HPDE6-E6E7 (cell line): ENCODE results near the gene ACTN4.
"Not testable (repeated sequence)": the region's sequence is repeated elsewhere in the genome, so short reads cannot be mapped to it uniquely, and the experiment has no call there.

Experiments used
- DNase-seq: peaks from one replicate; pipeline ENCODE4 v3.0.0; 2011; ENCODE audit warnings: missing footprints; ENCODE audit errors: extremely low spot score

ACTN4 gene

DNA sequence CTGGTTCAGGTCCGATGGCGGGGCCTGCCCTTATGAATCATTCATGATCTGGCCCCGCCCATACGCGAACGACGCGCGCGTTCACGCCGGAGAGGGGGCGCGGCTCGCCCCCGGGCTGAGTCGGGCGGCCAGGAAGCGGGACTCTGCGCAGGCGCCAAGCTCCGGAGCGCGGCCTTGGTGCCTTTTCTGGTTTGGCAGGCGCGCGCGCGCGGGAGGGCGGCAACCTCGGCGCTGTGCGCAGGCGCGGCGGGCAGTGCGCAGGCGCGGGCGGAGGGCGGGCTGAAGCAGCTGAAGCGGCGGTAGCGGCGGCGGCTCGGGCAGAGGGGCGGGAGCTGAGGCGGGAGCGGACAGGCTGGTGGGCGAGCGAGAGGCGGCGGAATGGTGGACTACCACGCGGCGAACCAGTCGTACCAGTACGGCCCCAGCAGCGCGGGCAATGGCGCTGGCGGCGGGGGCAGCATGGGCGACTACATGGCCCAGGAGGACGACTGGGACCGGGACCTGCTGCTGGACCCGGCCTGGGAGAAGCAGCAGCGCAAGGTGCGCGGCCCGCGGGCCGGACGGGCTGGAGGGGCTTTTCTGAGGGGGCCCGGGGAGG lies at the start of gene ACTN4:
Gene ACTN4, plus strand, starts transcription at position 282 of the 598 bp plus-strand sequence. Its CDS starts 97 bp downstream, at position 379.
- DNase-seq = peak; percentile 79

DNA sequence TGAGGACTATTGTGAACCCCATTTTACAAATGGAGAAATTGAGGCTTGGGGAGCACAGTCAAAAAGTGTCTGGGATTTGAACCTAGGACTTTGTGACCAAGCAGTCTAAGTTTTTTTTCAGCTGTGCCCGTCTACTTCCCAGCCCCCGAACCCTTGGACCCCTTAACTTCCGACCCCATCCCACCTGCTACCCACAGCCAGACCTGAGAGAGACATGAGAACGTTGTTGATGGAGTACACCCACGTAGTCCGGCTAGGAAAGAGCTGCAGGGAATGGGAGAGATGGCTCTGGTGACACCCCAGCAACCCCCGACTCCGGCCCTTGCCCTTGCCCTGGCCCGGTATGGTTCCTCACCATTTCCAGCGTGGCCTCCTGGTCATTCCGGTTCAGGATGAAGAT lies 47.7 kb upstream of the ACTN4 start:
- DNase-seq = no peak

DNA sequence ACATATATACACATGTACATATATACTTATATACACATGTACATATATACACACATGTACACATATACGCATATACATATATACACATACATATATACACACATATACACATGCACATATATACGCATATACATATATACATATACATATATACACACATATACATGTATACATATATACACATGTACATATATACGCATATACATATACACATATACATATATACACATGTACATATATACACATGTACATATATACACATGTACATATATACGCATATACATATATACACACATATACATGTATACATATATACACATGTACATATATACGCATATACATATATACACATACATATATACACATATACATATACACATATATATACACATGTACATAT lies 44.6 kb upstream of the ACTN4 start:
- DNase-seq = not testable (repeated sequence)

DNA sequence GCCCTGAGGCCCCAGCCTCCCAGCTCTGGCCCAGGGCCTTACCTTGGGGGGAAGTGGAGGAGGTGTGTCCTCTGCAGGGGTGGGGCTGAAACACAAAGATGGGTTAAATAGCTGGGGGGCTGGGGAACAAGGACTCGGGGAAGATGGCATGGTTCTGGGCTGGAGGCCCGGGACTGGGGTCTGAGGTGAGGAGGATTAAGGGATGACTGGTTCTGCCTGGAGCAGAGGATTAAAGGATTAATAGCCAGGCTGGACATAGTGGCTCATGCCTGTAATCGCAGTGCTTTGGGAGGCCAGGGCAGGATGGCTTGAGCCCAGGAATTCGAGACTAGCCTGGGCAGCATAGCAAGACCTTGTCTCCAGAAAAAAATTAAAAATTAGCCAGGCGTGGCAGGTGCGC lies 41.3 kb upstream of the ACTN4 start:
- no peak for DNase-seq

DNA sequence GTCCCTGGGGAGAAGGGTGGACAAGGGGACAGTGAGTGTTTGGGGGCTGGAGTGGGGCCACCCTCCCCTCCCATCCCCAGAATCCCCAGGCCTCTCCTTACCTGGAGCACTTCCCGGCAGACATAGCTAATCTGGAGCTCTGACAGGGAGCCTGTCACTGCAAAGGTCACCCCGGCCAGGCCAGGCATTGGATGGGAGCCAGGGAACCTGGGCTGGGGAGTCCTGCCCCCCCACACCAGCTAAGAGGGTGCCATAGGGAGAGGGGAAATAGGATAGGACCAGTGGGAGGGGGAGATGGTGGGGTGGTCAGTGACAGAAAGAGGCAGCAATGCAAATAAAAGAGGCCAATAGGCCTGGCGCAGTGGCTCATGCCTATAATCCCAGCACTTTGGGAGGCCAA lies 33.2 kb upstream of the ACTN4 start:
- no peak for DNase-seq

DNA sequence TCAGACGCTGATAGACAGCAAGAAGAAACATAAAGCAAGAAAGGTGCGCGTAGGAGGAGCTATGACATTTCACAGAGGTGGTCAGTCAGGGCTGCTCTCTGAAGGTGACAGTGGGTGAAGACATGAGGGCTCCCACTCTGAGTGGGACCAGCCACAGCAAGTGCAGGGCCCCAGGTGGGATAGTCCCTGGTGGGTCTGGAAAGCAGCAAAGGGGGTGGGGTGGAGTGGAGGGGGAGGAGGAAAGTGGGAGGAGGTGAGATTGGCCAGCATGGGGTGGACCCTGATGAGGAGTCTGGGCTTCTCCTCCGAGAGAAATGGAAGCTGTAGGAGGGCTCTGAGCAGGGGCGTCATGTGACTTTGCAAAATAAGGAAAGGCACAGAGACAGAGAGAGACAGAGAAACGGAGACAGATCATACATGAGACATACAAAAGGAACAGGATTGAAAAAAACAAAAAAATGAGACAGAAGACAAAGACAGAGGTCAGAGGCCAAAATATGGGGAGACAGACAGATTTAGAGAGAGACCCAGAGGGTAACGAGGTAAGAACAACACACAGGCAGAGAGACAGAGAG lies 32.4 kb upstream of the ACTN4 start:
- DNase-seq = no peak

DNA sequence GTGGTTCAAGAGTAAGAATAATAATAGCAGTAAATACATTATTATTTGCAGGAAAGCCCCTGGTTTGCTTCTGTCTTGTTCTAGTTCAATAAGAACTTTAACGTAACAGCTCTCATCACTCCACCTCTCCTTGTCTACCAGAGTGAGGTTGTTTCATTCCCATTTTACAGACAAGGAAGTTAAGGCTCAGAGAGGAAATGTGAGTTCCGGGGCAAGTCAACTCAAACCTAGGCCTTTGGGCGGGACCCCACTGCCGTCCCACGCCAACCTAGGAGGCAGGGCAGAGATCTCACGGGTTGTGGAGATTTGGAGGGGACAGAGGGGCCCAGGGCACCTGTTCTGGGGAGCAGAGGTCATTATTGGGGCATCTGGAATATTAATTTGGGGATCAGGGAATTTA lies 31.2 kb upstream of the ACTN4 start:
- no peak for DNase-seq

DNA sequence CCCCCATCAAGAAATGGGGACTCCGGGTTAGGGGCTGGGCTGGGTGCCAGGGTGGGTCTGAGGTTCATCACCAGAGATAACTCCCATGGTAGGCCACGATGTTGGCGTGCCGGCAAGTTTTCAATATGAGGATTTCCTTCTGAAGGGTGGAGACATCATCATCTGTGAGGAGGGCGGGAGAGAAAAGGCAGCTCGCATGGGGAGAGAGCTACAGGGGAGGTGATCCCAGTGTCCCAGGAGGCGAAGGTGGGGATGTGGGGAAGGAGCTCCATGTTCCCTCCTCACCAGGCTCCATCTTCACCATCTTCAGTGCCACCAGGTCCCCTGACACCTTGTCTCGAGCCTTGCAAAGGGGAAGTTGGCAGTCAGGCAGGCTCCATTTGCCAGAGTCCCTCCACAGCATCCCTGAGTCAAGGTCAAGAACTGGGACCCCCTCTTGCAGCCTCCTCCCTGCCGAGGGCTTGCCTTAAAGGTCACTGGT lies 30.1 kb upstream of the ACTN4 start:
- no peak for DNase-seq

DNA sequence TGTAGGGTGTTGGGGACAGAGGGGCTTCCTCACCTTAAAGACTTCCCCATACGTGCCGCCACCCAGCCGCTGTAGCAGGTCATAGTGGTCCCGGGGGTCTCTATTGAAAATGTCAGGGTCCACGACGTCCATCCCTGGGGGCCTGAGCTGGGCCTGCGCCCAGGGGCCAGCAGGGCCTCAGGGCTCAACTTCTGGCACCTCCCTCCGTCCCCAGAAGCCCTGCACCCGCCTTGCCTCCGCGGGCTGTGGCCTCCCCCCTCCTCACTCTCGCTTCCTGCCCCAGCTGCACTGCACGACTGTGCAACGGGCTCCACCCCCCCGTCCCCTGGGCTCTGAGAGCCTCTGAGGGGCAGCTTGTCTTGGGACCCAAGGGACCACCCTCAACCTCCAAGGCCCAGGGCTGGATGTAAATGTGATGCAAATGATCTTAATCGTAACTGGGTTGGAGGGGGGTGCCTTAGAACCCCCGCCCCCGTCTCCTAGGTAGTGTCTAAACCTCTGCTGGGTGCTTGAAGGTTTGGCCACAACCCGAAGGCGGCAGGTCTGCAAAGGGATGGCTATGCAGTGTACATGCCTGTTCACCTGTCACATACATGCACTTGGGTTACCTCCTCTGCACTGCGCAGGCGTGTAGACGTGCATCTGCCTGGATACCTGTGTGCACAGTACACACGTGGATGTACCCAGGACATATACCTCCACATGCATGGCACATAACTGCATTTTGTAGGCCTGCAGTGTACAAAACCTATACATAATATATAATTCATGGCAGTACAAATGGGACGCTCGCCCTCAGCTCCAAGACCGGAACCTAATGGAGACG lies 29.5 kb upstream of the ACTN4 start, which contains the start of gene MAP4K1:
Gene MAP4K1, minus strand, starts transcription at position 190 of the 826 bp plus-strand sequence. Its CDS starts 58 bp downstream, at position 132.
- DNase-seq = no peak

DNA sequence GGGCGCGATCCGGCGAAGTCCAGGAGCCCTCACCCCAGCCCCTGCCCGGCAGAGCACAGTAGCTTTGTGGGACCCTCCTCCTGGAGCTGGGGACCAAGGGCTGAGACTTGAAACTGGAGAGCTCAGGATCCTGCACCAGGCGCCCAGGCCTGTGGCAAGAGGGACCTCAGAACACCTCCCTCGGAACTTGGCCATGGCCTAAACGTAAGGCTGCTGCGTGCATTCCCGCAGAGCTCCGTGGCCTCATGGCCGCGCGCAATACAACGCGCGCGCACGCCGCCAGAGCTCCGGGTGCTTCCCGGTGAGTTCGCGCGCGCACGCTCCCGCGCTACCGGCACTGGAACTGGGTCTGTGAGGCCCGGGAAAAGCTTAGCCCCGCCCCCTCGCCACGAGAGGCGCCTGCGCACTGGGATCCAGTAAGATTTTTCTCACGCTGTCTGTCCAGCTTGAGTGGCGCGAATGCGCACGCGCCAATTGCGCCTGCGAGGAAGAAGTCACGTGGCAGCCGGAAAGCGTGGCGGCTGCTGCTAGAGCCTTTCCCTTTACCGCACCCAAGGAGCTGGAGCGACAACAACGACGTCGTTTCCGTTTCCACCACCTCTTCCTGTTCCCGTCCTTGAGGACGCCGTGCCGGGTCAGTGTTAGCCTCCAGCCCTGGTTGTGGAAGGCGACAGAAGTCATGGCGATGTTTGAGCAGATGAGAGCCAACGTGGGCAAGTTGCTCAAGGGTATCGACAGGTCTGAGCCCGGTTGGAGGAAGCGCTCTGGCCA lies 28.7 kb upstream of the ACTN4 start, which contains the start of gene EIF3K:
Gene EIF3K, plus strand, starts transcription at position 599 of the 771 bp plus-strand sequence. Its CDS starts 81 bp downstream, at position 680.
- DNase-seq = peak; percentile 99

DNA sequence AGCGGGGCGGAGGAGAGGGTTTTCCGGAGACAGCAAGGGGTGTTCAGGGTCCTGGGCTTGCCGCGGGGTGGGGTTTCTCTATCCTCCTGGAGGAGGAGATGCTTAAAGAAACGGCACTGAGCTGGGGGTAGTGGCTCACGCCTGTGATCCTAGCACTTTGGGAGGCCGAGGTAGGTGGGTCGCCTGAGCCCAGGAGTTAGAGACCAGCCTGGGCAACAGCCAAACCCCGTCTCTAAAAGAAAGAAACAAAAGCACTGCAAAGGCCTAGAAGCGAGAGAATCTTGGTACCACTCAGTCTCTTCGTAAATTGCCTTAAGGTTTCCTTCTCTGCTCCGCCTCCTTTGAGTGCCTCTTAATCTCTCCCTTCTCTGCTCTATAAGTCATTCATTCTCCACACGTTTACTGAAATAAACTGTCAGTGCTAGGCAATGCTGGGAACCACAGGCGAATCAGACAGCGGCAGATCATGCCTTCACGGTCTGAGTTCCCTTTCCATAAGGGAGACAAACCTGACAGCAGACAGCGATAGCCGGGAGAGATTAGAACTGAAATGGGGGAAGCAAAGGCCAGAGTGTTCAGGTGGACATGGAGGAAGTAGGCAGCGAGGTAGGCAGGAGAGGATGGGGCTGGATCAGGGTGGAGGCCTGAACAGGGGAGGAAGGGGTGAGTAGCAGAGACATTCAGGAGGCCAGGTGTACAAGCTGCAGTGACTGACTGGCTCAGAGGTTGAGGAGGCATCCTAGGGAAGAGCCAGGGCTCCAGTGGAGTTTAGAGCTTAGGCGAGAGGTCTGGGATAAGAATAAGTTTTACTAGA lies 27.9 kb upstream of the ACTN4 start:
- DNase-seq = no peak

DNA sequence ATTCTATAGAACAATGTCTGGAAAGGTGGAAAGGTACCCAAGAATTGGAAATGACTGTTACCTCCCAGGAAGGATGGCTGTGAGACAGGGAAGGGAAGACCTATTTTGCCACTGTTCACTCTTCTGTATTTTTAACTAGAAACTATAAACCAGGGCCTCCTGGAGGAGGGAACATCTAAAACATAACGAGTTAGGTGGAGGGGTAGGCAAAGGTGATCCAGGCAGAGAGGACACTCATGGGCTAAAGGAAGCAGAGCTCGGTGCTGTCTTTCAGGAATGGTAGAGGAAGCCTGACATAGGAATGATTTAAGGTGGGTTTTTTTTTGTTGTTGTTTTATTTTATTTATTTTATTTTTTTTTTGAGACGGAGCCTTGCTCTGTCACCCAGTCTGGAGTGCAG lies 22.6 kb upstream of the ACTN4 start:
- DNase-seq = no peak

DNA sequence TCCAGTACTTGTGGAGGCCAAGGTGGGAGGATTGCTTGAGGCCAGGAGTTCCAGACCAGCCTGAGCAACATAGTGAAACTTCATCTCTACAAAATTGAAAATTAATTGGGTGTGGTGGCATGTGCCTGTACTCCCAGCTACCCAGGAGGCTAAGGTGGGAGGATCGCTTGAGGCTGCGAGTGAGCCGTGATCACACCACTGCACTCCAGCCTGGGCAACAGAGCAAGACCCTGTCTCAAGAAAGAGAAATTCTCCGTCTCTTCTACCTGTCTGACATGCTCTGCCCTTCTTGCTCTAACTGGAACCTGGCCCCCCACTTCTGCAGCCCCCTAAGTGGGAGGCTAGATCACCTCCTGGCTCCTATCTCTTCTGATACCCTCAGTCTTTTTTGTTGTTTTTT lies 21.0 kb upstream of the ACTN4 start:
- DNase-seq = no peak

DNA sequence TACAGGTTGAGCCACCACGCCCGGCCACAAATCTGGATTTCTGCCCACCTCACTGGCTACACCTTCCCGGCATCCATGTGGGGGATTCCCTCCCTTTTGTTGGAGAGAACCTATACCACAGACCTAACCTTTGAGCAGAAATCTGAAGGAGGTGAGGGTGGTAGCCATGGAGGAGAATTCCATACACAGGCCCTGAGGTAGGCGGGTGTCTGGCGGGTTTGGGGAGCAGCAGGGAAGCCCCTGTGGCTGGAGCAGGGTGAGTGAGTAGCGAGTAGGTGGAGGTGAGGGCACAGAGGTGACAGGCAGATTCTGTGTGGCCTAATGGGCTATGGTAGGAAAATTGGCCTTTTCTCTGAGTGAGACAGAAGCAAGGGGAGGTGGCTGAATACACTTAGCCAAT lies 17.9 kb upstream of the ACTN4 start:
- DNase-seq = no peak

DNA sequence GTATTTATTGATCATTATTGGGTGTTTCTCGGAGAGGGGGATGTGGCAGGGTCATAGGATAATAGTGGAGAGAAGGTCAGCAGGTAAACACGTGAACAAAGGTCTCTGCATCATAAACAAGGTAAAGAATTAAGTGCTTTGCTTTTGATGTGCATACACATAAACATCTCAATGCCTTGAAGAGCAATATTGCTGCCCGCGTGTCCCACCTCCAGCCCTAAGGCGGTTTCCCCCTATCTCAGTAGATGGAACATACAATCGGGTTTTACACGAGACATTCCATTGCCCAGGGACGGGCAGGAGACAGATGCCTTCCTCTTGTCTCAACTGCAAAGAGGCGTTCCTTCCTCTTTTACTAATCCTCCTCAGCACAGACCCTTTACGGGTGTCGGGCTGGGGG lies 16.1 kb upstream of the ACTN4 start:
- DNase-seq = not testable (repeated sequence)

DNA sequence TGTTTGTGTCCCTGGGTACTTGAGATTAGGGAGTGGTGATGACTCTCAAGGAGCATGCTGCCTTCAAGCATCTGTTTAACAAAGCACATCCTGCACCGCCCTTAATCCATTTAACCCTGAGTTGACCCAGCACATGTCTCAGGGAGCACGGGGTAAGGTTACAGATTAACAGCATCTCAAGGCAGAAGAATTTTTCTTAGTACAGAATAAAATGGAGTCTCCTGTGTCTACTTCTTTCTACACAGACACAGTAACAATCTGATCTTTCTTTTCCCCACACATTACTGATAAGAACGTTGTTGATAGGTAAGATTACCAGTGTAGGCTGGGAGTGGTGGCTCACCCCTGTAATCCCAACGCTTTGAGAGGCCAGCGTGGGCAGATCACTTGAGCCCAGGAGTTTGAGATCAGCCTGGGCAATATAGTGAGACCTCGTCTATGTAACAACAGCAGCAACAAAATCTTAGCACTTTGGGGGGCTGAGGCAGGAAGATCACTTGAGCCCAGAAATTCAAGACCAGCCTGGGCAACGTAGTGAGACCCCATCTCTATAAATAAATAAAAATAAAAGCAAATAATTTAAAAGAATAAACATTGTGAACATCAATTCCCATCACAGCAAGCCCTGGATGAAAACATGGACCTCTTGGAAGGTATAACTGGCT lies 15.5 kb upstream of the ACTN4 start:
- DNase-seq = not testable (repeated sequence)

DNA sequence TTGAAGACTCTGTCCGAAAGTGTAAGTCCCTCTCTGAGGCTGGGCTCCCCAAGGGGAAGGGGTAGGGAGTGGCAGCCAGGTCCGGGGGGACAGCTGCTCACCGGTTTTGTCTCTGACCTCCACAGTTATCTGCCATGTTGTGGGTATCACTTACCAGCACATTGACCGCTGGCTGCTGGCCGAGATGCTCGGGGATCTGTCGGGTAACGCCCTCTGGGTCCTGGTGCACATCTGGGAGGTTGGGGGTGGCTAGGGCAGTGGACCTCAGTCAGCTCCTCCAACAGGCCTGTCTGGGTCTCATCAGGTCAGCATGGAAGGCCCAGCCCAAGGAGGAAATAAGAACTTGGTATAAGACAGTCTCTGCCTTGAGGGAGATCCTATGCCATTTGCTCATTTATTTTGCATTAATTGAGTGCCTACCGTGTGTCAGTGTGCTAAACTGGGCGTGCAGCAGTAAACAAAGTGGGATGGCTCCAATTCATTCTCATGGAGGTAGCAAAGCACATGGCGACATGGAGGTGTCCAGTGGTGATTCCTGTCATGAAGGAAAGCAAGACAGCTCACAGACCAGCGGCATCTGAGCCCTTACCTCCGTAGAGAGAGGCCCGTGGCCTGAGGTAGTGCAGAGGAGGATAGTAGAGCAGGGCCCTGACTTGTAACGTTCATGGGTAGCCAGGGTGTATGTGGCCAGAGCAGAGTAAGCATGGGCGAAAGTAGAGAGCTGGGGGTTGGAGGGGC lies 14.8 kb upstream of the ACTN4 start:
- no peak for DNase-seq

DNA sequence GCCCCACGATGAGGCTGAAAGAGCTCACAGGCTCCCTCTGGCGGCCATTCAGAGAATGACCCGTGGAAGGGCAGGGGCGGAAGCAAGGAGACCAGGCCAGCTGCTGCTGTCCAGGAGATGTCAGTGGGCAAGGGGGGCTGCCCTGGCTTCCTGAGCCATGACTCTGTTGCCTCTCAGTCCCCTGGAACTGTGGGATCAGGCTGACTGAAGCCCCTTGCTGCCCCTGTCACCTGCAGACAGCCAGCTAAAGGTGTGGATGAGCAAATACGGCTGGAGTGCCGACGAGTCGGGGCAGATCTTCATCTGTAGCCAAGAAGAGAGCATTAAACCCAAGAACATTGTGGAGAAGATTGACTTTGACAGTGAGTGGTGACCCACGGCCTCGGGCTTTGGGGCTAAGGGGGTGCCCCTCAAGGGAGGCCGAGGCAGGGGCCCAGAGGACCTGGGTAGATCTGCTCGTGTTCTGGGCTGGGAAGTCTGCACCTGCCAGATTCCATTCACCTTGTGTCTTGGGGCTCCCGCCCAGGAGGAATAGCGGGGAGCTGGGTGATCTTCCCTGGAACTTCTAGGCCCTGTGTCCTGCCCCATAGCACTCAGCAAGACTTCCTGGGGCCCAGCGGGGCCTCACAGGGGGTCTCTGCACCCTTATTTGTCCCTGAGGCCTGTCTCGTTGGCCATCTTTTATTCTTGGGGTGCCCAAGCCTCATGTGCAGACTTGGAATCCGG lies 12.5 kb upstream of the ACTN4 start:
- DNase-seq = no peak
